Activated naive CD8-positive, alpha-beta T cell (primary cell): ENCODE results near the gene MED22.
A peak's percentile ranks its signal among the peaks of the same experiment; 100 is the strongest.

Experiments used
- H3K27ac Mint-ChIP-seq: one replicate; pipeline ENCODE4 v1.8.0; 2021; ENCODE audit warnings: mixed read lengths
- H3K27me3 Mint-ChIP-seq: one replicate; pipeline ENCODE4 v1.8.0; 2021; ENCODE audit warnings: mixed read lengths
- H3K36me3 Mint-ChIP-seq: one replicate; pipeline ENCODE4 v1.8.0; 2021; ENCODE audit warnings: mixed read lengths
- H3K4me1 Mint-ChIP-seq: one replicate; pipeline ENCODE4 v1.8.0; 2021; ENCODE audit warnings: low read depth, mixed read lengths
- H3K4me3 Mint-ChIP-seq: one replicate; pipeline ENCODE4 v1.8.0; 2021; ENCODE audit warnings: mild to moderate bottlenecking, mixed read lengths
- H3K9me3 Mint-ChIP-seq: one replicate; pipeline ENCODE4 v1.8.0; 2021; ENCODE audit warnings: low read depth, mixed read lengths

The MED22 gene

GRCh38 chr9:133369422-133369821 lies 21.5 kb upstream of the MED22 start:
- H3K9me3 Mint-ChIP-seq = no peaks in the 10 kb centered on the region
- H3K27ac Mint-ChIP-seq = peak overlapping the region; percentile 88
- H3K4me3 Mint-ChIP-seq = peak overlapping the region; percentile 80
- peaks cover 69% of the 10 kb centered on the region for H3K4me1 Mint-ChIP-seq
- H3K36me3 Mint-ChIP-seq = peaks cover 6% of the 10 kb centered on the region
- H3K27me3 Mint-ChIP-seq = no peaks in the 10 kb centered on the region

GRCh38 chr9:133368249-133368881 lies 20.4 kb upstream of the MED22 start:
- Mint-ChIP-seq H3K4me3 (peak overlapping the region; percentile 80), H3K9me3 (no peaks in the 10 kb centered on the region), H3K36me3 (peaks cover 6% of the 10 kb centered on the region), H3K27ac (peak overlapping the region; percentile 88), H3K4me1 (peaks cover 65% of the 10 kb centered on the region), H3K27me3 (no peaks in the 10 kb centered on the region)

GRCh38 chr9:133367778-133368177 lies 19.8 kb upstream of the MED22 start:
- H3K4me3 Mint-ChIP-seq = no peak overlapping the region
- H3K36me3 Mint-ChIP-seq = peaks cover 6% of the 10 kb centered on the region
- H3K4me1 Mint-ChIP-seq = peaks cover 59% of the 10 kb centered on the region
- H3K9me3 Mint-ChIP-seq = no peaks in the 10 kb centered on the region
- no peaks in the 10 kb centered on the region for H3K27me3 Mint-ChIP-seq
- H3K27ac Mint-ChIP-seq = no peak overlapping the region

GRCh38 chr9:133367221-133367620 lies 19.3 kb upstream of the MED22 start:
- H3K4me1 Mint-ChIP-seq = peaks cover 53% of the 10 kb centered on the region
- H3K36me3 Mint-ChIP-seq = peaks cover 3% of the 10 kb centered on the region
- no peak overlapping the region for H3K27ac Mint-ChIP-seq
- H3K9me3 Mint-ChIP-seq = no peaks in the 10 kb centered on the region
- no peak overlapping the region for H3K4me3 Mint-ChIP-seq
- H3K27me3 Mint-ChIP-seq = no peaks in the 10 kb centered on the region

GRCh38 chr9:133366435-133366834 lies 18.5 kb upstream of the MED22 start:
- no peaks in the 10 kb centered on the region for H3K27me3 Mint-ChIP-seq
- no peak overlapping the region for H3K27ac Mint-ChIP-seq
- peaks cover 45% of the 10 kb centered on the region for H3K4me1 Mint-ChIP-seq
- H3K9me3 Mint-ChIP-seq = no peaks in the 10 kb centered on the region
- H3K4me3 Mint-ChIP-seq = no peak overlapping the region
- peaks cover 3% of the 10 kb centered on the region for H3K36me3 Mint-ChIP-seq

GRCh38 chr9:133362359-133363044 lies 14.6 kb upstream of the MED22 start:
- Mint-ChIP-seq H3K27ac (peak overlapping the region; percentile 75), H3K4me3 (no peak overlapping the region), H3K36me3 (no peaks in the 10 kb centered on the region), H3K27me3 (no peaks in the 10 kb centered on the region), H3K9me3 (no peaks in the 10 kb centered on the region), H3K4me1 (peaks cover 36% of the 10 kb centered on the region)

- Mint-ChIP-seq H3K4me3 (no peak overlapping the region), H3K36me3 (no peaks in the 10 kb centered on the region), H3K27me3 (no peaks in the 10 kb centered on the region), H3K4me1 (peaks cover 38% of the 10 kb centered on the region), H3K27ac (peak overlapping the region; percentile 87), H3K9me3 (no peaks in the 10 kb centered on the region)
Observed at GRCh38 chr9:133361507-133362092, 13.7 kb upstream of the MED22 start.

- Mint-ChIP-seq H3K27me3 (no peaks in the 10 kb centered on the region), H3K4me1 (peaks cover 33% of the 10 kb centered on the region), H3K4me3 (peak overlapping the region; percentile 27), H3K9me3 (no peaks in the 10 kb centered on the region), H3K36me3 (no peaks in the 10 kb centered on the region), H3K27ac (peak overlapping the region; percentile 87)
Observed at GRCh38 chr9:133360400-133361393, 12.8 kb upstream of the MED22 start.

GRCh38 chr9:133359399-133360175 lies 11.7 kb upstream of the MED22 start:
- no peaks in the 10 kb centered on the region for H3K27me3 Mint-ChIP-seq
- peak overlapping the region; percentile 42 for H3K4me3 Mint-ChIP-seq
- no peaks in the 10 kb centered on the region for H3K36me3 Mint-ChIP-seq
- H3K9me3 Mint-ChIP-seq = no peaks in the 10 kb centered on the region
- peaks cover 38% of the 10 kb centered on the region for H3K4me1 Mint-ChIP-seq
- H3K27ac Mint-ChIP-seq = no peak overlapping the region

GRCh38 chr9:133357656-133358055 lies 9.7 kb upstream of the MED22 start:
- Mint-ChIP-seq H3K27ac (peak overlapping the region; percentile 80), H3K36me3 (no peaks in the 10 kb centered on the region), H3K27me3 (no peaks in the 10 kb centered on the region), H3K9me3 (no peaks in the 10 kb centered on the region), H3K4me1 (peaks cover 44% of the 10 kb centered on the region), H3K4me3 (peak overlapping the region; percentile 81)

GRCh38 chr9:133356391-133357091 lies 8.6 kb upstream of the MED22 start, which contains the start of the genes SURF1 and SURF2:
Gene SURF1 (minus strand): TSS chr9:133356487. CDS start chr9:133356453, 34 bp downstream.
Gene SURF2 (plus strand): TSS chr9:133356550. CDS start chr9:133356593, 43 bp downstream.
- Mint-ChIP-seq H3K4me3 (peak within 1 kb of the TSS; percentile 90), H3K27me3 (no peaks in the 10 kb centered on the region), H3K9me3 (no peaks in the 10 kb centered on the region), H3K4me1 (peaks cover 46% of the 10 kb centered on the region), H3K36me3 (no peaks in the 10 kb centered on the region), H3K27ac (peak within 1 kb of the TSS; percentile 82)

GRCh38 chr9:133355881-133356357 lies 8.0 kb upstream of the MED22 start:
- H3K4me3 Mint-ChIP-seq = peak overlapping the region; percentile 90
- H3K4me1 Mint-ChIP-seq = peaks cover 45% of the 10 kb centered on the region

GRCh38 chr9:133354766-133355165 lies 6.8 kb upstream of the MED22 start:
- Mint-ChIP-seq H3K27ac (peak overlapping the region; percentile 46), H3K4me3 (peak overlapping the region; percentile 90), H3K36me3 (peaks cover 3% of the 10 kb centered on the region), H3K4me1 (peaks cover 50% of the 10 kb centered on the region), H3K27me3 (no peaks in the 10 kb centered on the region), H3K9me3 (no peaks in the 10 kb centered on the region)

More at GRCh38 chr9:133355881-133356357, 8.0 kb upstream of the MED22 start:
- no peaks in the 10 kb centered on the region for H3K36me3 Mint-ChIP-seq
- H3K9me3 Mint-ChIP-seq = no peaks in the 10 kb centered on the region
- no peaks in the 10 kb centered on the region for H3K27me3 Mint-ChIP-seq
- peak overlapping the region; percentile 82 for H3K27ac Mint-ChIP-seq
